NK-92 (cell line): ENCODE results near the gene VPS9D1.
"Not testable (repeated sequence)": the region's sequence is repeated elsewhere in the genome, so short reads cannot be mapped to it uniquely, and the experiment has no call there.

Experiments
- DNase-seq: peaks from one replicate; lab custom pipeline; 2025; ENCODE audit not compliant: unreplicated experiment; lab: John Stamatoyannopoulos, UW

Gene VPS9D1

GRCh38 chr16:89710709-89711564, 9.8 kb downstream of the VPS9D1 start:
- no peak for DNase-seq

- no peak for DNase-seq
These were observed 10.8 kb downstream of the VPS9D1 start for GRCh38 chr16:89709716-89710432.

- no peak for DNase-seq
These were observed 11.5 kb downstream of the VPS9D1 start for GRCh38 chr16:89709166-89709565.

GRCh38 chr16:89708481-89708931, 12.2 kb downstream of the VPS9D1 start:
- DNase-seq = no peak

DNA sequence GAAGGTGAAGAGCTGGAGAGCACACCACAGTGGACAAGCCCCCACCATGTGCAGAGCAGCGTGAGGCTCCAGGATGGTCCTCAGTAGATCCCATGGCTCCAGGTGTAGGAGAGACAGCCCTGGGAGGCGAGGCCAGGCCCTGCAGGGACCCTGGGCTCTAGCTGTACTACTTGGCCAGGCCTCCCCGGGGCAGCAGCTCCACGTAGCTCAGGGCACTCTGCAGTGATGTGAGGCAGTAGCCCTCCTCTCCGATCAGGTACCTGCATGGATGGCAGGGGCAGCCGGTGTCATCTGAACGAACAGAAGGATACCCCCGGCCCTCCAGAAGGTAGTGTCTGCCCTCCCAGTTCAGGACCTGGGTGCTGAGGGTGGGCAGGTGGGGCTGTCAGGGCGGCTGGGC, 13.0 kb downstream of the VPS9D1 start:
- DNase-seq = no peak

DNA sequence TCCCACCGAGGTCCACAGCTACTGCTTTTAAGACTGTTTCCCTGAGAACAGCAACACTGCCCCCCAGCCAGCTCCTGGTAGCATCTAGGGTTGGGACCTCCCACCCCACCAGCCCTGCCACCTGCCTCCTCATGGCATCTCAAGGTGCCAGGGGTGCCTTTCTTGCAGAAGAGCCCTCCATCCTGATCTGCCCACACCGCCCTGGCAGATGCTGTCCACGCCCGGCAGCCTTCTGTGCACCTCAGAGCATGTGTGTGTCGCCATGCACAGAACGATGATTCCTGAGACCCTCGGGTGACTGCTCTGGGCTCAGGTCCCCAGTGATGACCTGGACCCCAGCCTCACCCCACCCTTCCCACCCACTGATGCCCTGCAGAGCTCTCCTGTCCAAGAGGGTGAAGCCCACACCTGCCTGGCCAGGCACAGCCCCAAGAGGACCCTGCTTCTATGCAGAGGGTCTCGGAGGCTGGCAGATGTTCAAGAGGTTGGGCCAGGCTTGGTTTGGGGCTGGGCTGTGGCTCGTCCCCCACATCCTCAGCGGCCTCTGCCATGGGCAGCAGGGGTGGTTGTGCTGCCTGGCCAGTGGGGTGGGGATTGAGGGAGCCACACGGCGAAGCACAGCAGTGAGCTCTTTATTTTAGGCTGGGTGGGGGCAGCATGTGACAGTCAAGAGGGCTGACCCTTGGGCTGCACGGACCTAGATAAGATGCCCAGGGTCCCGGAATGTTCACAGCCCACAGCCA, 14.0 kb downstream of the VPS9D1 start:
- DNase-seq = no peak

DNA sequence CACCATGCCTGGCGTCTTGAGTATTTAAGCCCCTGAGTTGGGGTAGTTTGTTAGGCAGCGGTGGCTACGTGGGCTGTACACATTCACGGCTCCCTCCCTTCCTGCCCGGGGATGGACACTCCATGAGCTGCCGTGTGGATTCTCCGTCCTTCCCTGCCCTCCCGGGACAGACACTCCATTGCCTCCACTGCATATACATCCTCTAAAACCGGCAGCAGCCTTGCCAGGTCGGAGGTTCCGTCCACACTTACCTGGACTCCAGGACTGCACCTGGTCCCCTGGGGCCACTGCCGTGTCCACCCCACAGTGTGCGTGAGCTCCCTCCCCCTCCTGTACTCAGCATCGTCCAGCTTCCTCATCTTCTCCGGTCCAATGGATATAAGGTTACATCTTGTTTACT, 15.7 kb downstream of the VPS9D1 start:
- no peak for DNase-seq

GRCh38 chr16:89704281-89704680, 16.4 kb downstream of the VPS9D1 start:
- no peak for DNase-seq

DNA sequence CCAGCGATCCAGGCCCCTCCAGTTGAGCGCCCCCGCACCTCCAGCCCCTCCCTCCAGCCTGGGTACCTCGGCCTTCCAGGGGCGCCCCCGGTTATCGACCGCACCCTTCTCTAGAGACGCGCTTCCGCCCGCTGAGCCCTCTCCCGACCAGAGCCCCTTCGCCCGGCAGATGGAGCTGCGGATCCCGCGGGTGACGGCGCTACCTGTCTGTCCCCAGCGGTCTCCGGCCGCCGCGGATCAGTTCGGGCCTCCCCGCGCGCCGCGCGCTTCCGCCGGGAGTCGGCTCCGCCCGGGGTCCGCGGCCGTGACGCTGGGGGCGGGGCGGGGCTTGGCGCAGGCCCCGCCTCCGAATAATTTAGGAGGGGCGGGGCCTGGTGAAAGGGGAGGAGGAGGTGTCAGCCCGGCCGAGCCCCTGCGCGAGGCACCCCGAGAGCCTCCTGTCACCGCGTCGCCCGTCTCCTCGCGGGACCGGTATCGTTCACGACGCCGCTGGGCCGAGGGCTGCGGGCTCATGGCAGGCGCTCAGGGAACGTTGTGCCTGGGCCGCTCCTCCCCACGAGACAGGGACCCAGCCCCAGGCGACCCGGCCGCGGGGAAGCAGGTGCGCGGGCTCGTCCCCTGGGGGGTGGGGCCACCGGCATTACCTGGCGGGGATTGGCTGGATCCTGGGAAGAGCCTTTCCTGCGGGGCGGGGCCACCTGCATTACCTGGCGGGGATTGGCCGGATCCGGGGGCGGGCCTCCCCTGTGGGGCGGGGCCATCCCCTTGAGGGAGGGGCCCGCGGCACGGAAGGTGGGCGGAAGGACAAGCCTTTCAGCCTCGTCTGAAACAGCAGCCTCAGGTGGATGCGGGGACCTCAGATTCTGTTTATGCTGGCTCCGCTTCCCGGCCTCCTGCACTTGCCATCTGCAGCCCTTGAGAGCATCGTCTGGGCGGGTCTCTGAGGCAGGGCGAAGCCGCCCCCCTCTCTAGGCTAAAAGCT, 19.0 kb downstream of the VPS9D1 start, which contains the start of gene SPATA2L:
Gene SPATA2L (minus strand): TSS at position 281 of the 982 bp plus-strand sequence. CDS start 473 bp downstream, outside the sequence.
- peak; percentile 79 for DNase-seq

GRCh38 chr16:89700649-89701424, 19.9 kb downstream of the VPS9D1 start:
- DNase-seq = no peak

DNA sequence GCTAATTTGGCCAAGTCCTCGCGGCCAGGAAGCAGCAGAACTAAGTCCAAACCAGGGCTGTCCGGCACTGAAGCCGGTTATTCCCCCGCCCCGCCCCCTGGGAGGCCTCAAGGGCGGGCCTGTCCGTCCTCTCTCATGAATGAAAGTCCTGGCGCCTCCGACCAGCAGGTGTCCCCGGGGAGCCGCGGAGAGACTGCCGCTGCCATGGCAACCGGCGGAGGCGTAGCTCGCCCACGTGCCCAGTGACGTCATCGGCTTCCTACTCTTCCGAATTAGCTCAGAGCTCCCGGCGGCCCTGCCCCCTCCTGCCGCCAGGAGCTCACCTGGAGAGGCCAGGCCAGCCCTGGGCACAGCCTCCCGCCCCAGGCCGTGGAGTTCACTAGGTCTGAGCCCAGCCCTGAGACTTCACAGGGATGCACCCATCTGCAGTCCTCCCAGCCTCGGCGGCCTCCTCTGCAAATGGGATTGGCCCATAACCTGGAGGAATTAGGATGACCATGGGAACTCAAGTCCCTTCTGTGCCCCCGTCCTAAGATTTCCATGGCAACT, 20.5 kb downstream of the VPS9D1 start:
- DNase-seq = peak; percentile 87

- DNase-seq = not testable (repeated sequence)
These were observed 21.0 kb downstream of the VPS9D1 start for GRCh38 chr16:89699629-89700099.

DNA sequence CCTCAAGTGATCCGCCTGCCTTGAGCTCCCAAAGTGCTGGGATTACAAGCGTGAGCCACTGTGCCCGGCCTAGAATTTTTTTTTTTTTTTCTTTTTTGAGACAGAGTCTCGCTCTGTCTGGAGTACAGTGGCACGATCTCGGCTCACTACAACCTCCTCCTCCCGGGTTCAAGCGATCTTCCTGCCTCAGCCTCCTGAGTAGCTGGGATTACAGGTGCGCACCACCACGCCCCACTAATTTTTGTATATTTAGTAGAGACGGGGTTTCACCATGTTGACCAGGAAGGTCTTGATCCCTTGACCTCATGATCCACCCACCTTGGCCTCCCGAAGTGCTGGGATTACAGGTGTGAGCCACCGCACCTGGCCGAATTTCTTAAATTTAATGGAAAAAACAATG, 22.0 kb downstream of the VPS9D1 start:
- not testable (repeated sequence) for DNase-seq

DNA sequence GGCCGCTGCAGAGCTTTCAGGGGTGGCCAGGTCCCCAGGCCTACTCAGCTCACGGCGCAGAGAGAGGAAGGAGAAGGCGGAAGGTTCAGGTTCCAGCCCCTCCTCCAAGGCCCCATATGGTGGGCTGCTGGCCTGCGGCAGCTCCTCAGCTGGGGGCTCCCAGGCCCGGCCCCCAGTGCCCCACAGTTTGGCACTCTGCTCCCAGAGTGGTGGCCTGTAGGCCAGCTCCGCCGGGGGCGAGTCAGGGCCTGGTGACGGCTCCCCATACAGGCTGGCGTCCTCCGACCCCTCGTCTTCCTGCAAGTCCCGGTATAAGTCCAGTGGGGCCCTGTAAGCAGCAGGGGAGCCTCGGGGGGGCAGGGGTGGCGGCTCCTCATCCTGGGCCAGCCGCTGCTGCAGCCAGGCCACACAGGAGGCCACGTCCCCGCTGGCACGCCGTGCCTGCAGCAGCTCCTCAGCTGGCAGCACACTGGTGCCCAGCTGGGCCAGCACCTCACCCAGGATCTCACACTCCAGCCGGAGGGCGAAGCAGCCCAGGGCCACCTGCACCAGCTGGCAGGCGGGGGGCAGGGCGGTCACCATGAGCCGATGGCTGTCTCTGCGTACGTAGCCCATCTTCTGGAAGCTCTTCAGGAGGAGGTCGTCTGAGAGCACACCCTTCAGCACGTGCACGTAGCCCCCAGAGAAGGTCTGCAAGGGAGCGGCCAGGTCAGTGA, 22.9 kb downstream of the VPS9D1 start:
- DNase-seq = no peak

- no peak for DNase-seq
These were observed 23.5 kb downstream of the VPS9D1 start for GRCh38 chr16:89697161-89697615.

DNA sequence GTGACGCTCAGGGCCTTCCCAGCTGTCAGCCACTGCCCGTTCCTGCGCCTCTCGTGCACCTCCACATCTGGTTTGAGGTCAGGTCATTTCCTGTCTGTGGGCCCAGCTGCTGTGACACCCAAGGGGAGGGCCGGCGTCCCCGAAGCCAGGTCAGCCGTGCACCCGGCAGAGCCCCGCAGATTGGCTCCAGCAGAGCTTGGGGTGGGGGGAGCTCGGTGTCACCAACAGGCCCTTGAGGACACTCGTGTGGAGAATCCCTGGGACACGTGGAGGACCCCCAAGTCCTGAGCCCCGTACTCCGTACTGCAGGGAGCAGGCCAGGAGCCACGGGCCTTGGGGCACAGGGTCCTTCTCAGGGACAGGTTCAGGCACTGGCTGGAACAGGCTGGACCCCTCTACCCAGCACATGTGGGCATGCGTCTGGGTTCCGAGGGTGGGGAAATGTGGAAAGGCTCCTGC, 24.0 kb downstream of the VPS9D1 start:
- DNase-seq = no peak

DNA sequence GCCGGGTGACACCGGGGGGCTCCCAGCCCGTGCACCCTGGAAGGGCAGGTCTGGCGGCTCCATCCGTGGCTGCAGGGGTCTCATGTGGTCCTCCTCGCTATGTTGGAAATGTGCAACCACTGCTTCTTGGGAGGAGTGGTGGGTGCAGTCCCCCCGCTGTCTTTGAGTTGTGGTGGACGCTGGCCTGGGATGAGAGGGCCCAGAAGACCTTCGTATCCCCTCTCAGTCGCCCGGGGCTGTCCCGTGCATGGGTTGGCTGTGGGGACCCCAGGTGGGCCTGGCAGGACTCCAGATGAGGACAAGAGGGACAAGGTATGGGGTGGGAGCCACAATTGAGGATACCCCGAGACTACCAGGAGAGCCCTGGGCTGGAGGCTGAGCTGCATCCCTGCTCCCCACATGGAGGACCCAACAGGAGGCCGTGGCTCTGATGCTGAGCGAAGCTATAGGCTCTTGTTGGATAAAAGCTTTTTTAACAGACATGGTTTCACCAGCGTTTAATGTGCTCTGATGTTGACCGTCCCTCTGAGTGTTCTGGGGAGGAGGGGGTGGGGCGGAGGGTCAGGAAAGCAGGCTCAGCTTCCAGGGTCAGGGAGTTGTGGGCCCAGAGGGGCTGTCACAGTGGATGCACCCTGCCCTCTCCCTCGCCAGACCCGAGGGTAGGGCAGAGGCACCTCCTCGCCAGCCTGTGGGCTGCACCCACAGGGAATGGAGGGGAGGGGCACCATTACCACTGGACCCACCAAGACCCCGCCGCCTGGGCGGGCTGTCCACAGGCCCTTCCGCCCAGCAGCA, 24.6 kb downstream of the VPS9D1 start:
- no peak for DNase-seq
